GM23338 (cell line): Measurements from ENCODE around the gene GPD1L. TPM values are rescaled to one million over a fixed set of nuclear protein-coding genes. Genes with fewer than 3 reads are reported as not detected.
"Not testable (repeated sequence)": the region's sequence is repeated elsewhere in the genome, so short reads cannot be mapped to it uniquely, and the experiment has no call there.

Source experiments
- ATAC-seq: fragments of 200-7000 bp; cut with Tn5 transposase; 3 replicates; pipeline ENCODE4 v1.9.1; 2020
- DNase-seq: peaks from one replicate; pipeline ENCODE4 v3.0.0-alpha.2; 2015; ENCODE audit warnings: low spot score
- H2AFZ ChIP-seq: fragments of 200-600 bp; sonication (generic); 2 replicates; pipeline ENCODE4 v1.8.0; 2016; ENCODE audit warnings: antibody characterized with exemption, mild to moderate bottlenecking, moderate library complexity
- H3F3A ChIP-seq: fragments of 200-600 bp; sonication (generic); replicated peaks from 2 replicates; pipeline ENCODE4 v1.8.0; 2017; ENCODE audit warnings: antibody characterized with exemption, mixed run types, low read depth
- H3K27ac ChIP-seq: fragments of 200-600 bp; sonication (generic); 2 replicates; pipeline ENCODE4 v1.6.1; 2016; ENCODE audit warnings: low read depth
- H3K27me3 ChIP-seq: fragments of 200-600 bp; sonication (generic); 2 replicates; pipeline ENCODE4 v1.8.0; 2016; ENCODE audit warnings: mild to moderate bottlenecking, mixed run types, moderate library complexity; ENCODE audit not compliant: insufficient read depth
- H3K36me3 ChIP-seq: fragments of 200-600 bp; sonication (generic); 2 replicates; pipeline ENCODE4 v1.8.0; 2016; ENCODE audit warnings: mild to moderate bottlenecking; ENCODE audit not compliant: insufficient read depth
- H3K4me1 ChIP-seq: fragments of 200-600 bp; sonication (generic); 2 replicates; pipeline ENCODE4 v1.8.0; 2016; ENCODE audit warnings: mild to moderate bottlenecking, moderate library complexity; ENCODE audit not compliant: insufficient read depth
- H3K4me2 ChIP-seq: fragments of 200-600 bp; sonication (generic); 2 replicates; pipeline ENCODE4 v1.7.1; 2017; ENCODE audit warnings: mixed run types
- H3K4me3 ChIP-seq: fragments of 200-600 bp; sonication (generic); 2 replicates; pipeline ENCODE4 v1.6.1; 2016; ENCODE audit warnings: mixed run types
- H3K79me2 ChIP-seq: fragments of 200-600 bp; sonication (generic); replicated peaks from 2 replicates; pipeline ENCODE4 v1.8.0; 2017; ENCODE audit warnings: mild to moderate bottlenecking; ENCODE audit not compliant: insufficient read depth
- H3K9me2 ChIP-seq: fragments of 200-600 bp; sonication (generic); 2 replicates; pipeline ENCODE4 v1.8.0; 2017; ENCODE audit not compliant: insufficient read depth
- H4K20me1 ChIP-seq: fragments of 200-600 bp; sonication (generic); replicated peaks from 2 replicates; pipeline ENCODE4 v1.8.0; 2017; ENCODE audit warnings: mild to moderate bottlenecking; ENCODE audit not compliant: insufficient read depth
- H3K27ac Mint-ChIP-seq: 2 replicates; pipeline ENCODE4 v1.8.0; 2020; ENCODE audit warnings: inconsistent platforms, mild to moderate bottlenecking, moderate library complexity, mixed read lengths
- H3K27me3 Mint-ChIP-seq: 3 replicates; pipeline ENCODE4 v1.8.0; 2022; ENCODE audit warnings: low read depth, mild to moderate bottlenecking, moderate library complexity, mixed read lengths, inconsistent platforms; ENCODE audit not compliant: insufficient read depth, poor library complexity
- H3K36me3 Mint-ChIP-seq: 3 replicates; pipeline ENCODE4 v1.8.0; 2021; ENCODE audit warnings: low read depth, mild to moderate bottlenecking, inconsistent platforms, moderate library complexity, mixed read lengths
- H3K4me1 Mint-ChIP-seq: 3 replicates; pipeline ENCODE4 v1.8.0; 2020; ENCODE audit warnings: mild to moderate bottlenecking, inconsistent platforms, mixed read lengths
- H3K4me3 Mint-ChIP-seq: 3 replicates; pipeline ENCODE4 v1.8.0; 2021; ENCODE audit warnings: moderate library complexity, mild to moderate bottlenecking, inconsistent platforms, mixed read lengths
- H3K9me3 Mint-ChIP-seq: 3 replicates; pipeline ENCODE4 v1.8.0; 2020; ENCODE audit warnings: moderate library complexity, mild to moderate bottlenecking, inconsistent platforms, mixed read lengths
- CREB1 ChIP-seq: fragments of 250-450 bp; sonication (Bioruptor Pico); IDR thresholded peaks from 2 replicates; pipeline ENCODE4 v1.5.0; 2020; ENCODE audit warnings: low read depth, mild to moderate bottlenecking, moderate library complexity
- CTCF ChIP-seq, 2 experiments: fragments of 200-600 bp in 1 of 2; sonication (generic) in 1 of 2; conservative IDR thresholded peaks; 2 replicates each; pipeline versions ENCODE4 v1.5.1 to v1.6.1; 2016 to 2017; ENCODE audit warnings: antibody characterized with exemption in 2 of 2, low read depth in 2 of 2, mild to moderate bottlenecking in 2 of 2, moderate library complexity in 1 of 2
- EZH2 ChIP-seq: fragments of 200-600 bp; sonication (generic); IDR thresholded peaks from one replicate; pipeline ENCODE4 v1.8.0; 2017; ENCODE audit warnings: antibody characterized with exemption, mild to moderate bottlenecking, low read depth; ENCODE audit not compliant: unreplicated experiment
- EZH2phosphoT487 ChIP-seq: fragments of 200-600 bp; sonication (generic); IDR thresholded peaks from one replicate; pipeline ENCODE4 v1.8.1; 2018; ENCODE audit warnings: antibody characterized with exemption; ENCODE audit not compliant: unreplicated experiment
- JUNB ChIP-seq: IDR thresholded peaks from one replicate; pipeline ENCODE4 v1.6.1; 2016; ENCODE audit warnings: antibody characterized with exemption; ENCODE audit not compliant: unreplicated experiment
- NANOG ChIP-seq: IDR thresholded peaks from 2 replicates; pipeline ENCODE4 v1.6.1; 2016; ENCODE audit warnings: antibody characterized with exemption, borderline replicate concordance
- POLR2AphosphoS5 ChIP-seq: IDR thresholded peaks from 2 replicates; pipeline ENCODE4 v1.6.1; 2016; ENCODE audit warnings: antibody characterized with exemption, low read depth
- STAT1 ChIP-seq: IDR thresholded peaks from one replicate; pipeline ENCODE4 v1.6.1; 2016; ENCODE audit warnings: antibody characterized with exemption; ENCODE audit not compliant: unreplicated experiment
- ZNF114 ChIP-seq: fragments of 250-450 bp; sonication (Bioruptor Pico); IDR thresholded peaks from 2 replicates; pipeline ENCODE4 v1.5.0; 2020; ENCODE audit warnings: mild to moderate bottlenecking, moderate library complexity
- long read RNA-seq: library from polyadenylated mRNA; unstranded; transcript quantifications from one replicate; pipeline ENCODE4 v2.0.0, GENCODE V29; 2020; ENCODE audit not compliant: unreplicated experiment
- polyA plus RNA-seq: library from polyadenylated mRNA; unstranded; fragments of >200 nt; fragmentation: Nextera tagmentation; extraction: Ambion mirVana; gene quantifications from 2 replicates; pipeline ENCODE4 v1.2.1, GENCODE V29; 2016
- total RNA-seq: library from RNA; depleted of rRNA; stranded (reverse); fragments of >200 nt; shearing (Covaris generic); gene quantifications from 2 replicates; pipeline ENCODE4 v1.2.3, GENCODE V29; 2014; rRNA removed
- TF ChIP-seq, protein P1 (sequence below): IDR thresholded peaks from 2 replicates; pipeline ENCODE4 v1.6.1; 2016; ENCODE audit warnings: antibody characterized with exemption

The GPD1L gene
- total RNA-seq: 6.4 and 8.4 TPM in 2 replicates
- polyA plus RNA-seq: 1.9 and 2.0 TPM in 2 replicates
- long read RNA-seq: 0 reads

DNA sequence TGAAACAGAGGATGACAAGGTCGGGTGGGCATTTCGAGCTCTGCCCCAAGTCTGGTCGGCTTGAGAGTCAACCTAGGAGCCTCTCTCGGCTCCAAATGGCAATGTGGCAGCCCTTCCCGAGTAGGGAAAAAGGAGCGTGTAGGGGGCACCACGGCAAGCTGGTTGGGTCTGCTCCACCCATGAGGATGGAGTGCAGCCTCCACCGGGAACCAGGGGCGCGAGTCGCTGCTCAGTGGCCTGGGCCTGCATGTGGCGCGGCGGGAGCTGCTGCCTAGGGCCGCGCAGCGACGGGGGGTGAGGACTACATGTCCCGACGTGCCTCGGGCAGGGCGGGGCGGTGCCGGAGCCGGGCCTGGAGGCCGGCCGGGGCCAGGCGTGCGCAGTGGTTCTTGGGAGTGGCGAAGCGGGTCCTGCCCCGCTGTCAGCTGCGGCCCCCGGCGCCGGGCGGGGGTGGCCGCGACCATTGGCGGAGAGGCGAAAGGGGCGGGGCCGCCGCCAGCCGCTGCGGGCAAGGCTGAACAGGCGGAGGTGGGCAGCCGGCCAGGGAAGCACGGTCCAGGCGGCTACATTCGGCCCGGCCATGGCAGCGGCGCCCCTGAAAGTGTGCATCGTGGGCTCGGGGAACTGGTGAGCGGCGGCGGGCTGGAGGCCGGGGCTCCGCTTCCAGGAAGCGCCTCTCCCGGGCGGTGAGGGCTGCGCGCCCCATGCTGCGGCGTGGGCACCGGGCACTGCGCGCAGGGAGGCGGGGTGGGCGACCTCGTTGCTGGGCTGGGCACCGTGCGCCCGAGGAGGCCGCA lies at the start of gene GPD1L:
Gene GPD1L (plus strand): TSS at position 489 of the 797 bp plus-strand sequence. CDS start 92 bp downstream, at position 581.
- peaks cover 13% of the 10 kb centered on the region for H3K36me3 Mint-ChIP-seq
- H2AFZ ChIP-seq: peak within 1 kb of the TSS; percentile 100
- H3K4me3 ChIP-seq: peak within 1 kb of the TSS; percentile 79
- ATAC-seq (peak; percentile 98), DNase-seq (peak; percentile 96)
- H3K4me2 ChIP-seq: peak within 1 kb of the TSS; percentile 94
- H3F3A ChIP-seq: 0 out of 2 replicates have a peak, but pooled peaks cover 4% of the 10 kb centered on the region
- H3K9me2 ChIP-seq: peaks cover 6% of the 10 kb centered on the region; the same call in 1 of the 2 replicates
- peaks cover 9% of the 10 kb centered on the region; the same call in 2 of the 3 replicates for H3K4me1 Mint-ChIP-seq
- peaks cover 21% of the 10 kb centered on the region for H3K27me3 Mint-ChIP-seq
- H3K36me3 ChIP-seq: peaks cover 14% of the 10 kb centered on the region
- H3K27ac ChIP-seq: no peak within 1 kb of the TSS
- H3K27ac Mint-ChIP-seq: no peak within 1 kb of the TSS
- H3K79me2 ChIP-seq: no peaks in the 10 kb centered on the region
- no peaks in the 10 kb centered on the region for H4K20me1 ChIP-seq
- no peaks in the 10 kb centered on the region; the same call in 1 of the 2 replicates for H3K4me1 ChIP-seq
- peaks cover 17% of the 10 kb centered on the region for H3K27me3 ChIP-seq
- H3K4me3 Mint-ChIP-seq: peak within 1 kb of the TSS; percentile 87
- H3K9me3 Mint-ChIP-seq: peaks cover 29% of the 10 kb centered on the region
- TF ChIP-seq, protein P1, sequence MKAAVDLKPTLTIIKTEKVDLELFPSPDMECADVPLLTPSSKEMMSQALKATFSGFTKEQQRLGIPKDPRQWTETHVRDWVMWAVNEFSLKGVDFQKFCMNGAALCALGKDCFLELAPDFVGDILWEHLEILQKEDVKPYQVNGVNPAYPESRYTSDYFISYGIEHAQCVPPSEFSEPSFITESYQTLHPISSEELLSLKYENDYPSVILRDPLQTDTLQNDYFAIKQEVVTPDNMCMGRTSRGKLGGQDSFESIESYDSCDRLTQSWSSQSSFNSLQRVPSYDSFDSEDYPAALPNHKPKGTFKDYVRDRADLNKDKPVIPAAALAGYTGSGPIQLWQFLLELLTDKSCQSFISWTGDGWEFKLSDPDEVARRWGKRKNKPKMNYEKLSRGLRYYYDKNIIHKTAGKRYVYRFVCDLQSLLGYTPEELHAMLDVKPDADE: peak; percentile 77
- TF ChIP-seq ZNF114 (CRISPR knock-in tag): no peak
- peak; percentile 58 for TF ChIP-seq POLR2AphosphoS5

DNA sequence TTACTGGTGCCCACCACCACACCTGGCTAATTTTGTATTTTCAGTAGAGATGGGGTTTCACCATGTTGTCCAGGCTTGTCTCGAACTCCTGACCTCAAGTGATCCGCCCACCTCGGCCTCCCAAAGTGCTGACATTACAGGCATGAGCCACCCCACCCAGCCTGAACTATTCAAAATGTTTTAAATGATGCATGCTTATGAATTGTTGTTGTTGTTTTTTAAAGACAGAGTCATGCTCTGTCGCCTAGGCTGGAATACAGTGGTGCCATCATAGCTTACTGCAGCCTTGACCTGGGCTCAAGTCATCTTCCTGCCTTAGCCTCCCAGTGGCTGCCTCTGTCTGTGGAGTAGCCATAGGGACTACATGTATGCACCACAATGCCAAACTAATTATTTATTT lies 48.0 kb upstream of the GPD1L start:
- ATAC-seq, H3K4me3 ChIP-seq, H3K27me3 Mint-ChIP-seq, H3K36me3 ChIP-seq, H3K27me3 ChIP-seq, H3K4me1 Mint-ChIP-seq, H3K27ac ChIP-seq, H2AFZ ChIP-seq, H3K9me2 ChIP-seq, DNase-seq, H3K27ac Mint-ChIP-seq, H3K4me2 ChIP-seq, H3K4me3 Mint-ChIP-seq, H3F3A ChIP-seq, H3K9me3 Mint-ChIP-seq, H3K79me2 ChIP-seq, H3K4me1 ChIP-seq, H3K36me3 Mint-ChIP-seq, H4K20me1 ChIP-seq: not testable (repeated sequence)

DNA sequence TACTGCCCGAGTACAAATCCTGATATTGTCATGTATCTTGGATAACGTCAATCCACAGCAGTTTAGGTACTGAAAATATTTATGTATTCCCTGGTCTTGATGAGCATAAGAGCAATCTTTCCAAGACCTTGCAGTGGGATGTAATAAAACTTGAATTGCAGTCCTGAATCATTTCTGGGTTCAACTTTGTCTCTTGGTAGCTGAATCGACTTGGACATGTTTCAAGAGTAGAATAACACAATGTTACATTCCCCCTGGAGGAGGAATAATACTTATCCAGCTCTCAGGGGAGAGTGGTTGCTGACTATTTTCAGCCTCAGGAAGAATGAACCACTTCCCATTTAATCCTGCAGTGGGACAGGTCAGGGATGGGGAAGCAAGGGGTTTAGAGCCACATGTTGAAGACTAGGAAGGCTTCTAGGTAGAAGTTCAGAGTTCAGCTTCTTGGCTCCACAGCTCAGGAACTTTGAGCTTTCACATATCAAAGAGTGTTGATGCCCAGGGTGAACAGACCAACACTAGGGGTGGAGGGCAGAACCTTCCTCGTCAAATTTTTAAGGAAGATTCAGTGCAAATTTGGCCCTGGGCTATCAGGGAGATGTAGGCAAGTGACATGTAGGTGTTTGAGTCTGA lies 43.4 kb upstream of the GPD1L start:
- Mint-ChIP-seq H3K36me3 (peaks cover 7% of the 10 kb centered on the region), H3K4me1 (no peaks in the 10 kb centered on the region)
- TF ChIP-seq JUNB (no peak), STAT1 (no peak), CREB1 (no peak), NANOG (no peak), EZH2 (no peak), CTCF (conservative IDR thresholded peaks at IDR 0.05; ENCODE audit: low read depth in 2 of 2) (no peak), EZH2phosphoT487 (no peak)
- TF ChIP-seq, protein P1: no peak

More for the DNA sequence above, 43.4 kb upstream of the GPD1L start:
- Histone ChIP-seq H3K9me2 (no peaks in the 10 kb centered on the region), H3K36me3 (no peaks in the 10 kb centered on the region), H3K4me2 (no peak overlapping the region), H4K20me1 (no peaks in the 10 kb centered on the region), H3K79me2 (no peaks in the 10 kb centered on the region), H2AFZ (no peak overlapping the region), H3K27me3 (no peaks in the 10 kb centered on the region), H3K4me1 (no peaks in the 10 kb centered on the region), H3K4me3 (no peak overlapping the region), H3K27ac (no peak overlapping the region), H3F3A (no peaks in the 10 kb centered on the region)
- Mint-ChIP-seq H3K27ac (no peak overlapping the region), H3K9me3 (peaks cover 9% of the 10 kb centered on the region), H3K4me3 (no peak overlapping the region), H3K27me3 (peaks cover 4% of the 10 kb centered on the region)
- ATAC-seq (no peak), DNase-seq (no peak)
